Measurements from ENCODE around the gene NRXN3.

The NRXN3 gene

DNA sequence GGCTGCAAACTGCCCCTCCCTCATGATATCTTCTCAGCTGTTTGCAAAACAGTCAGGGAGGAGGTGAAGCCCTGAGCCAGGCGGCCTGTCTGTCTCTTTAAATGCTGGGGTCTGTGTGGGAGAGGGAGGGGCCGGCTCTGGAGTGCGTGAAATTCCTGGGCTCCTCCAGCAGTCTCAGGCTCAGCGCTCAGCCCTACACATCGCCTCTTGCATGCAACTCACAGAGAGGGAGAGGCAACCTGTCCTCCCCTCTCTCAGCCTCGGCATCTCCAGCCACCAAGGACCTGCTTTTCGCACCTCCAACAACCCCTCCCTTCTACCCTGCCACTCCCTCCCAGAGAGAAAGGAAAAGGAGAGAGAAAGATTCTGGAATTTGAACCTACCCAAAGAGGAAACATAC is at the start of gene NRXN3:
TSS of gene NRXN3 (plus strand) at position 171 of the 400 bp plus-strand sequence. CDS start 72,721 bp downstream, outside the sequence.
- in situ Hi-C loops (cut with MboI; ENCODE audit: low sequenced_read_pairs), result no loop called here

DNA sequence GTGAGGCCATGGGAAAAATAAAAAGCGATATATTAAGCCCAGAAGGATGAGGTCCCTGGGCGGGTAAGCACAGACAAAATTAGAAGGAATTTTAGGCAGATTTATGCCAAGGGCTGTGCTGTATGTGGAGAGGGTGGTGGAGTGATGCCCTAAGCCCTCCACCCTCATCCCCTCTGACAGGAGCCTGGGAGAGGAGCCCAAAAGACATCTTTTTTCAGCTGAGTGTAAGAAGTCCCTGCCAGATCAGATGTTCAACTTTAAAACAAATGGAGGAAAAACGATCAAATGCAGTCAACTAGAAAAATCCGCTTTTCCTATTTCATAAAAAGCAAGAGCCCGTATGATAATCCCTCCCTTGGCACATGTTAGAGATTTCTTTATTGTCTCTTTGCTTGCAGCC is 47.7 kb upstream of the NRXN3 start:
- in situ Hi-C loops (cut with MboI; ENCODE audit: low sequenced_read_pairs), result no loop called here

DNA sequence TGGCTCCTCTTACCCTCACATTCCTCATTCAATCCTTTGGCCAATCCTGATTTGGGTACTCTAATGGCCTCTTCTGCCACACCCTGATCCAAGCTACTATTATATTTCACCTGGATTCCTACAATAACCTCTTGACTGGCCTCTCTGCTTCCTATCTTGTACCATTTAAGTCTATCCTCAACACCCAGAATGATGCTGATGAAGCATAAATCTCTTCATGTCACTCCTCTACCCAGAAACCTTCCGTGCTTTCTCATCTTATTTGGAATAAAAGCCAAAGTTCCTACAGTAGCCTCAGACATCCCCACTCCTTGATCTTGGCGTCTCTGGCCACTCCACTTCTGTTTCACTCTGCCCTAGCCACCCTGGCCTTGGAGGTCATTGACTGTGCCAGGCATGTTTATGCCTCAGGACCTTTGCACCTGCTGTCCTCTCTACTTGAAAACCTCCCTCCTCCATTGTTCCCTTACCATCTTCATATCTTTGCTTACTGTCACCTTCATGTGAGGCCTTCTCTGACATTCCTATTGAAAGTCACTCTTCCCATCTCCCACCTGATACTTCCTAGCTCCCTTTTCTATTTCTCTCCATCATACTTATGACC is 46.4 kb upstream of the NRXN3 start:
- in situ Hi-C loops (cut with MboI; ENCODE audit: low sequenced_read_pairs), result no loop called here

DNA sequence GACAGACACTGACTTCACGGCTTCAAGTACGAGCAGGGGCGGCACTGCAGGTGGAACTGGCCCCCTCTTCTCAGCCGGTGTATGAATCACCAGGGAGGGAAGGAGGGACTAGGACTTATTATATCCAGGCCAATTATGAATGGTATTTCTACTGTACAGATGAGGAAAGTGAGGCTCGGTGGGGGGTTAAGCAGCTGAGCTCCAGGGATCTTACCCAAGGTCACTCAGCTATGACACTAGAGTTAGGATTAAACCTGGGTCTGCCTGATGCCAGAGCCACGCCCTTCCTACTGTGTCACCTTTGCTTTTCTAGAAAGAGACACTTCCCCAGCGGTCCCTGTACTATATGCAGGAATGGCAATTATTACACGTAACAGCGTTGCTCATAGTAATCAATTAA is 42.2 kb upstream of the NRXN3 start:
- in situ Hi-C loops (cut with MboI; ENCODE audit: low sequenced_read_pairs), result no loop called here

DNA sequence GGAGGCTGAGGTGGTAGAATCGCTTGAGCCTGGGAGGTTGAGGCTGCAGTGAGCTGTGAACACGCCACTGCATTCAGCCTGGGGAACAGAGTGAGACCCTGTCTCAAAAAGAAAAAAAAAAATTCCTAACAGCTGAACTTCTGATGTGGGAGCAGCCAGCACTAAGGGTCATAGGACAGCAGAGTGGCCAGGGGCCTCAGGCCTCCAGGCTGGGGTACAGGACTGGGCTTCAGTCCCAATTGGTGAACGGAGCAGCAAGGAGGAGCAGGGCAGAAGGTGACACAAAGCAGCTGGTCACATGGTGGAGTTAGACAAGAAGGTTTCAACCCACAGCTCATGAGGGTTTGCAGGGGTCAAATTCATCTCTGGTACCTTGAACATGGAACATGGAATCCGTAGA is 40.8 kb upstream of the NRXN3 start:
- in situ Hi-C loops (cut with MboI; ENCODE audit: low sequenced_read_pairs), result no loop called here

DNA sequence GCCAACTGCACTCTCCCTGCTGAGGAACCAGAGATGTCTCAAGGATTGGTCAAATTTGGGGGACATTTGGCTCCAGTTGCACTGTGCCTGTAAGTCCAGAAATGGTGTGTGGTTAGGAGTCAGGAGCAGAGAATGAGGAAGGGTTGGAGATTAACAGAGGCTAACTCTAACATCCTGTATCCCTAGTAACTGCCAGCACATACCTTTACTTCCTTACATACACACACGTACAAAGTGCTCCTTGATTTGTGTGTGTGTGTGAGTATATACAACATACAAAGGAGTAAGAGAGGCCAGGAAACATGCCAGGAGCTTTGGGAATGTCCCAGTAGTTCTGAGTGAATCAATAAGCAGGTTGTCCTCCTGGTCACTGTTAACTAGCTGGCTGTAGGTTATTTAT is 39.8 kb upstream of the NRXN3 start:
- in situ Hi-C loops (cut with MboI; ENCODE audit: low sequenced_read_pairs), result no loop called here

DNA sequence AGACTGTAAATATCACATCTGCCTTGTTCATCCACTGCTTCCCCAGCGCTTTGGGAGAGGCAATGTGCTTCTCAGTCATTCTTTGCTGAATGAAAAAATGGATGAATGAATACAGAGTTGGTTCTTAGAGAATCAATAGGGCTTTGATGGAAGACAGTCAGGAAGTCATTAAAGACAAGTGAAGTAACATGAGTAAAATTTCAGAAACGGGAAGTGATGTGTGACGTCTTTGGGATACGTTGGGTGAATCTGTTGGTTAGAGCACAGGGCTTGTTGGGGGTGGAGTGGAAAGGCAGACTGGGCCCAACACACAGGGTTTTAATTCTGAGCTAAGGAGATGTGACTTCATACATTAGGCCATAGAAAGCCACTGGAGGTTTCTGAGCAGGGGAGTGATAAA is 39.0 kb upstream of the NRXN3 start:
- in situ Hi-C loops (cut with MboI; ENCODE audit: low sequenced_read_pairs), result no loop called here

DNA sequence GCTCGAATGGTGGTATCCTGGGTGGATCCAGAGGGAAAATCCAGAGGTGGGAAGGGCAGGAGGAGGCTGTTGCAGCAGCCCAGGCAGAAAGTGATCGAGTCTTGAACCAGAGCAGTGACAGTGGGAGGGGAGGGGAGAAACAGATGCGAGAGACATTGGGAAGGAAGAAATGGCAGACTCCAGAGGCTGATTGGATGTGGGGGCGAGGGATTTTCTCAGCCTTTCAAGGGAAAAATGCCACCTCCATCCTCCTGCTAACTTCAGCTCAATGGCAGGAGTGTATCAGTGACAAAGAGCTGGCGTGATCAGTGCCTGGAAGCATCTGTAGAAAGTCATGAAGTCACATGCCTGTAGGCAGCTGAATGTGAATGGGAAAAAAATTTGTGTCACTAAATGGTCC is 38.6 kb upstream of the NRXN3 start:
- in situ Hi-C loops (cut with MboI; ENCODE audit: low sequenced_read_pairs), result no loop called here

DNA sequence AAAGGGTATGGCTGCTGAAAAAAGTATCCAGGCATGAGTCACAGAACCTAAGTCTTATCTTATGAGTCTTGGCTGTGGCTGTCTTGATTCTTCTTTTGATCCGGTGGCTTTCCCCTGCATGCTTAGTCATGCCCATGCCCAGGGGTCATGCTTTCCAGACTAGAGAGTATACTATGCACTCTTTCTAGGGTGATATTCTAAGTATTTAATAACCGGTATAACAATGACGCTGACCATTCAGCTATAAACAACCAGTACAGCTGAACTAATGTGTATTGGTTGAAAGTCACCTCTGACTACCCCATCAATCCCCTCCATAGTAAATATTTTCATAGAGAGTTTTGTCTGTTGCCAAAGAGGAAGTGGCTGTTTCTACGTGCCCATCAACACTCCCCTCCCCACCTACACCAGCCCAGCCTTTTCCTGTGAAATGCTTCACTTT is 34.7 kb upstream of the NRXN3 start:
- in situ Hi-C loops (cut with MboI; ENCODE audit: low sequenced_read_pairs), result no loop called here

DNA sequence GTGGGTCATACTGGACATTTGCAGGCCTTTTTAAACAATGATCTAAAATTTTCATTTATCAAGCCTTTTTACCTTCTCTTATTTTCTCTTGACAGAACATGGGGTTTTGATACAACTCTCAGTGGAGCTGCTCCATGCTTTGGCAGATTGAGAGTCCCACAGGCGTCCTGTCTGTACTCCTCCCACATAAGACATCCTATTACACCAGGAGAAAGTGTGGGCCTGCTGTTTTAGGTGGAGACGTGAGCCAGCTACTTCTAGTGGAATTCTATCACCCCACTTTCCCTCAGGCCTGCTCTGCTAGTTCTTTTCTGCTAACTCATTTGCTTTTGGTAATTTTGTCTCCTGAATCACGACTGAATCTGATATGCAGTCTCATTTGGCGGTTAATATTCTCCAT is 33.5 kb upstream of the NRXN3 start:
- in situ Hi-C loops (cut with MboI; ENCODE audit: low sequenced_read_pairs), result no loop called here

DNA sequence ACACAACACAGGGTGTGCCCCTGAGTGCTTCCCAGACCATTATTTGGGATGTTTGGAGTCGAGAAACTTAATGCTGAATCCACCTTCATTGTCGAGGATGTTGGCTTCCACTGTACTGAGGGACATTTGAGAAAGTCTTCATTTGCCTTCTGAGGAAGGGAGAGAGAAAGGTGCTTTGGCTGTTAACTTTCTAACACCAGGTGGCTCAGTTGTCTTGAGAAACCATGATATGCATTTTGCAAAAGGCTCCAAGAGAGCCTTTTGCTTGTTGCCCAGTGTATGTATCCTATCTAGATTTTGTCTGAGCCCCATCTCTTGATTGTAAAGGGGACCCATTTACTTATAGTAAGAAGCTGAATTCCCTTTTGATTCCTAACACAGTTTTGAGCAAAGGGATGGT is 28.6 kb upstream of the NRXN3 start:
- in situ Hi-C loops (cut with MboI; ENCODE audit: low sequenced_read_pairs), result no loop called here

DNA sequence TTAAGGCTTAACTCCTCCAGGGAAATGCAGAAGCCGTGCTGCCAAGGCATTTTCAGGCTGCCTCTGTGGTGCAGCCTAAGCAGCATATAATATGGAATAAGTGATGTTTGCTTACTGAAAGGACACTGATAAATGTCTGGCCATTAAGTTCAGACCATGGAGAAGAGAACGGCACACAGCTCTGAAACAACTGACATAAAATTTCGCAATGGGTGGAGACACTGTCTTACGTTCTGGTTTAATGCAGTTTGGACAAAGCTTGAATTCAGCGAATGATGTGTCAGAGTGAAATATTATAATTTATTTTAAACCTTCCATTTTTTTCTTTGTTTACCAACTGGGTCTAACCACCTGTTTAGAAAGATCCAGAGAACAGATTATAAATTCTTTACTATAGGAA is 27.2 kb upstream of the NRXN3 start:
- in situ Hi-C loops (cut with MboI; ENCODE audit: low sequenced_read_pairs), result no loop called here

DNA sequence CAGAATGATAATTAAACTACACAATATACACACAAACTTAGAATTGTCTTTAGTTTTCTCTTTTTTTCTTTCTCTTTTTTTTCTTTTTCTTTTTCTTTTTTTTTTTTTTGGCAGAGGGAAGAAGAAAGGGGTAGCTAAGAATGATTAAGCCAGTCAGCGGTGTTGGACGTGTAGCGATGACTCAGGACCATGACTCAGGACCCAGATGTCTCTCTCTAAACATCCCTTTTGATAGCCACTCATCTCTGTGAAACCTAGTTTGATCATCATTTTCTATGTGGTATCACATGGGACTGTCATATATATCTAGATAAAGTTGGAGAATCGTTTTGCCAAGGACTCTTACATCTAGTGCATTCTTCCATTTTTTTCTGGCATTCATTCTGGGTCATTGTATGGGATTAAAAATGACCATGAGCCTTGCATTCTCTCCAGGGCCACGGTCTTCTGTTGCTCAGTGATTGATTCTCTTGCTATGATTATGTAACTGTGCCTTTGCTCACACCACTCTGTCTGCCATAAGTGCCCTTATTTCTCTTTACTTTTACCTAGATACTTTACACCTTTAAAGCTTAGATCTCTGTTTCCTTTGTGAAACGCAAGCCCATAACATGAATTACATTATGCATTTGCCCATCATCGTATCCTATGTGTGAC is 26.6 kb upstream of the NRXN3 start:
- in situ Hi-C loops (cut with MboI; ENCODE audit: low sequenced_read_pairs), result no loop called here

DNA sequence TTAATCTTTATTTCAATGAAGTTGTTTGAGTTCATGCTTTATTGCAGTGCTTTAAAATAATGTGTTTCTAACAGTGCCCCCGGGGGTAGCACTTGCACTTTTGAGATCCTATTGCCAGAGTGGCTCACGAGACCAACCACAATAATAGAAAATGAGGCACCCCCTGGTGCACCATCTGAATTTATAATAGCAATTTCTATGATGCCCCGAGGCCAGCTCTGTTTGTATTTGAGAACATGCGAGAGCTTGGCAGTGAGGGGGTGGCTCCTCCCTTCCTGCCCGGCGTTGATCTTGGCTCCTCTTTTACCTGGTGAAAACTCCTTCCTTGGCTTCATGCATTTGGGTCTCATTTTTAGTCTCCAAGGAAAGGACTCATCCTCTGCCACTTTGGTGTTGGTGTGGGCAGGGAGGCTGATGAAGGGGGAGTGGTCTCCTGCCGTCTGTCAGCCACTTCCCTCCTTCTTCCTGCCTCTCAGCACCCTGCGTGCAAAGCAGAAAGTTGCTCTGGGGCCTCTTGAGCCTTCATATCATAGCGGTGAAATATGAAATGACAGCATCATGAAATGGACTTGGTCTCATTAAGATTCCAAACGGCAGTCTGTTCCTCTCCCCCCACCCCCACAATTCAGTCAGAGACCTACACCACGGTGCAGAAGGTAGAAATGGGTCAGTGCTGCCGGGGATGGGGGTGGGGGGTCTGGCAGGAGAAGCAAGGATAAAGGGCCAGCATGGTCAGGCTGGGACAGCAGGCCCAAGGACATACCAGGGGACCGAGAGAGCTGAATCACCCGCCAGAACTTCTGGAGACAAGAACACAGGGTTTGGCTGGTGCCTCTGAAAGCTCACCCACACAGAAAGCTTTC is 17.7 kb upstream of the NRXN3 start:
- in situ Hi-C loops (cut with MboI; ENCODE audit: low sequenced_read_pairs), result no loop called here

DNA sequence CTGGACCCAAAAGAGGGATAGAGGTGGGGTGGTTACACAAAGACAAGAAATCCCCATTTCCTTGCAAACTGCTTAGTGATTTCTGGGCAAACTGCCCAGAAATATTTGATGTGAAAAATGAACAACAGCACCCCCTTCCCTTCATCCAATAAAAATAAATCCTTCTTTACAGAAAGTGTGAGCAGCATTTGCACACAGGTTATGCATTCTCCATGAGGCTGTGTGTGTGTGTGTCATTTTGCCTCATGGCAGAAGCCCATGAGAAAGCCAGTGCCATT is 17.2 kb upstream of the NRXN3 start:
- in situ Hi-C loops (cut with MboI; ENCODE audit: low sequenced_read_pairs), result no loop called here

DNA sequence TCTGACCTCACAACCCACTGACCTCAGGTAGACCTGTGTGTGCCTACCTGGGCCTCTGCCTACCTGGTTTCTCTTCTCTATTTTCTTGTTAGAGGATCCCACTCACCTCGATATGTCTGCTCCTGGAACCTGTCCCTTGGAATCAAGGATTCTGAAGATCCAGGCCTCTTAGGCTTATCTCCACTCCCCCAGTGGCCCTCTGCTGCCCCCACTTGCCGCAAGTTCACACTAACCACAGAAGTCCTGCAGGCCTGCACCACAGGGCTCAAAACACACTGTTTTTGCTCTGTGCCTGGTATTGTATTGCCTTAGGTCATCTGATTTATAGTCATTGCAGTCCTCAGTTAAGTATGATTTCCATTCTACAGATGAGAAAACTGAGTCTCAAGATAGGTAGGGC is 15.3 kb upstream of the NRXN3 start:
- in situ Hi-C loops (cut with MboI; ENCODE audit: low sequenced_read_pairs), result no loop called here

DNA sequence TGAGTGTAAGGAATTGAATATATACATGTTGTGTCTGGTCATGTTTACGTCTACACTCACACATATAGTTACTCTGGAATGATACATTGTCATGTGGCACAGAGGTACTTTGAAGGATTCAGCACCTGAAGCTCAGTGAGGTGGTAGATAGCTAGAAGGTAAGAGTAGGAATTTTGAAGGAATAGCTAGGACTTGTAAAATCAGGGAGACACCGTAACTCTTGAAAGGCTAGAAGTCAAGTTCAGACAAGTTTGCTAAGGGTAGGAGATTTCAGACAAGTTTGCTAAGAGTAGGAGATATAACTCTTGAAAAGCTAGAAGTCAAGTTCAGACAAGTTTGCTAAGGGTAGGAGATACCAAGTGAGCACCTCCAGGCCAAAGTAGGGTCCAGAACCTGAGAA is 14.0 kb upstream of the NRXN3 start:
- in situ Hi-C loops (cut with MboI; ENCODE audit: low sequenced_read_pairs), result no loop called here

DNA sequence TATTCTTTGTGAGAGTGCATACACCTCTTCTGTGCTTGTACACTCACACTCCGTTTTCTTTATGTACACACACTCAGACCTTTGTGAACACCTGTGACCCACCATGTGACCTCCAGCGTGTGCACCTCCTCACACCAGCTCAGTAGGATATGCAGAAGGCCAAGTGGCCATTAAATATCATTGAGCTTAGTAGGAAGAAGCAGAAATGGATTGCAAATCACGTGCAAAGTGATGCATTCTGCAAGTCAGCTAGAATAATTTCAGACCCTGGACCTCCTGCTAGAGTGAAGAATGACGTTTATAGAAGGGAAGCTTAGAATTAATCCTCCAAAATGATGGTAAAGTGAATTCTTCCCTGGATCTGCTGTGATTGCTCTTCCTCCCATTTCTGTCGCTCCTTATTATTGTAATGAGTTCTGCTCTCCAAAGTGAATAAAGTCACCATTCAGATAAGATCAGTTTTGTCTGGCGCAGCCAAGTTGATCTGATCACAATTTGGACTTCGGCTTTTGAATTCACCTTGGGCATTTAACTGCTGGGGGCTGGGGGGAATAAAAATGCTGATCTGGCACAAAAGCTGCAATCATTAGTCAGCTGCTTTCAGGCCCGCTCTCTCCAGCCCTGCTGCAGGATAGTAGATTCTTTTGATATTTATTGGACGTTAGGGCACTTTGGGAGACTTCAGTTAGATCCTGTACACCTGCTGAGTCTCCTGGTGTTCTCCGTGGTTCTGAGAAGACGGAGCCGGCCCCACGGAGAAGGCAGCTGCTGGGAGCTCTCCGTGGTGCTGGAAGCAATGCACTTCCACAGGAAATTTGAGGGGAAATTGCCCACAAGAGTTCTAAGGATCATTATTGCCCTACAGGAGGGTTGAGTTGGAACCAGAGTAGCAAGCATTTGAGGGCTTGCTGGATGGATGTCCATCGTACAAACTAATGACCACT is 12.4 kb upstream of the NRXN3 start:
- in situ Hi-C loops (cut with MboI; ENCODE audit: low sequenced_read_pairs), result no loop called here

DNA sequence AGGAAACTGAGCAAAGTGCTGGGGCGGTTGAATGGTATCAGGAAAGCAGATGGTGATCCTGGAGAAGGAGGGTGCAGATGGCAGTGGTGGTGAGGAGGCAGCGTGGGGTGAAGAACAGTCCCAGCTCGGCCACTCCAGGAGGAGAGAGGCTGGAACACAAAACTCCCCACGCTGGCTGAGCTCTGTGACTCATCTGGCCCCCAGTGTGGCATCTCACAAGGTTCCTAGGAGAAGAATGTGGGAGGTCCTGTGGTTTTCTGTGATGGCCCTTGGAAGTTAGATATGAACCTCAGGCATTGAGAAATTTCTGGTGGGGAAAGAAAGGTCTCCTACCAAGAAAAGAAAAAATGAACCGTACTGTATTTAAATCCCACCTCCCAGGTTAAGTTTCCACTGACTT is 8.0 kb upstream of the NRXN3 start:
- in situ Hi-C loops (cut with MboI; ENCODE audit: low sequenced_read_pairs), result no loop called here

DNA sequence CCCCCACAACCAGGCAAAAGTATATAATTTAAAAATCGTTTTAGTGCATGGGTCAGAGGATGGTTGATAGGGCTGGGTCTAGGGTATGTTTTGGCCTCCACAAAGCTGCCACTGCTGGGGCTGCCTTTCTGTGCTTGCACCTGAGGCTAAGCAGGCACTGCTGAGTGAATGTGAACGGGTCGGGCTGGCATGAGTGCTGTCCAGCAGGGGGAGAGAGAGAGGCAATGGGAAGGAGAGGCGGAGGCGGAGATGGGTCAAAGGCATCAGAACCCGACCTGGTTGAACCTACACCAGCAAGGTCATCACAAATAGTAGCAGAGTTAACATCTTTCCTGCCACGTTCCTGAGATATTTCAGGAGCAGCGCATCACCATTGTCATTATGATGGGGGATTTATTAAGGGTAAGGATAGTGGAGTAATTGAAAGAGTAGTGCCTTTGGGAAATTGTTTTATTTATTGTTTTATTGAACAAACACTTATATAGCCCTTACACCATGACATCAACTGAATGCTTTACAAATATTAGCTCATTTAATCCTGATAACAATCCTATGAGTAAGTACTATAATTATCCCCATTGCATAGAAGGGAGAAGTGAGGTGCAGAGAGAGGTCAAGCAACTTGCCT is 5.8 kb upstream of the NRXN3 start:
- in situ Hi-C loops (cut with MboI; ENCODE audit: low sequenced_read_pairs), result no loop called here

DNA sequence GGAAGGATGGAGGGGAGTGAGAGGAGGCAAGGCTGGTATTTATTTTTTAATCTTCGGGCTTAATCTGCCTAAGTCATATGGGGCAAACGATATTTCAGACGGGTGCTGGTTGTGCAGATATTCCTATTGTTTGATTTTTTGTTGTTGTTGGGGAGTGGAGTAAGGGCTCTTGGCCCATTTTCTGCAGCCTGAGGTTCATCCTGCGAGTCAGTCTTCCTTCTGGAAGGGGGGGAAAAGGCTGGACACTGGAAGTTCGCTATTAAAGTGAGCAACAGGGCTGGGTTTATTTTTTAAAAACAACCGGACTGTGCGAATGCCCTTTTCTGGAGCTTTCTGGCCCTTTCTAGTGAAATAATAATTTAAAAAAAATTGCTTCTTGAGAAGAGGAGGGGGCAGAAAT is 2.3 kb downstream of the NRXN3 start:
- in situ Hi-C loops (cut with MboI; ENCODE audit: low sequenced_read_pairs), result no loop called here

Measured in HL-60/S4 (cell line).